Non-pigmented ciliary epithelial cell (primary cell): ENCODE results near the gene STAG3.
A peak's percentile ranks its signal among the peaks of the same experiment; 100 is the strongest.
"Not testable (repeated sequence)": the region's sequence is repeated elsewhere in the genome, so short reads cannot be mapped to it uniquely, and the experiment has no call there.

Experiments used
- DNase-seq: peaks from one replicate; pipeline ENCODE4 v3.0.0-alpha.2; 2010; ENCODE audit warnings: low read depth

STAG3 gene

DNA sequence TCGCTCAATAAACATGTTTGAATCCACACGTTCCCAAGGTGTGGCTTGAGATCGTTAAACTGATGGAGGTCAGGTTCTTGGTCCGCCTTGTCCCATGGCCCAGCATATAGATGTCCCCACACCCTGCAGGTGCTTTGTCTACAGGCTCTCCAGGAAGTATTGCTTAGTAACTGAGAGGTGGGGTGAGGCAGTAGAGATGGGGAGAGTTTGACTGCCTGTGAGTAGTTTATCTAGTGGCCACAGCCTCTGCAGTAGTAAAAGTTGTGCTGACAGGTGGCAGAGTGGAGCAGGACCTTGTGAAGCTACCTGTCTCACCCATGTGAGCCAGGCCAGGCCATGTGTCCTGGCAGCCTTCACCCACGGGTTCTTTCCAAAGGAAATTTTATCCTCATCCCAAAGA is 36.6 kb downstream of the STAG3 start:
- DNase-seq: not testable (repeated sequence)

DNA sequence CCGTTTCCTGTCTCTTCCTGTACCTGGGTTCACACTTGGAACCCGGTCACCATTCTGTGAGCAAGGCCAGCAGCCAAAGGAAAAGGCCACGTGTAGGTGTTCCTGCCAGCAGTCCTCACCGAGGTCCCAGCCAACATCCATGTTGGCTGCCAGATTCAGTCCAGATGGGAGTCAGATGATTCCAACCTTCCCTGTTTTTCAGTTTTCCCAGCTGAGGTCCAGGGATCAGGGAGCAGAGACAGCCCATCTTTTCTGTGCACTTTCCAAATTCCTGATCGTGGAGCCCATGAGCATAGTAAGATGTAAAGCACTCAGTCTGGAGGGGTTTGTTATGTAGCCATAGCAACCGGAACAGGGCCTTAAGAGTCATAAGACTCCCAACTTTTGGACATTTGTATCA is 38.2 kb downstream of the STAG3 start:
- DNase-seq: no peak

DNA sequence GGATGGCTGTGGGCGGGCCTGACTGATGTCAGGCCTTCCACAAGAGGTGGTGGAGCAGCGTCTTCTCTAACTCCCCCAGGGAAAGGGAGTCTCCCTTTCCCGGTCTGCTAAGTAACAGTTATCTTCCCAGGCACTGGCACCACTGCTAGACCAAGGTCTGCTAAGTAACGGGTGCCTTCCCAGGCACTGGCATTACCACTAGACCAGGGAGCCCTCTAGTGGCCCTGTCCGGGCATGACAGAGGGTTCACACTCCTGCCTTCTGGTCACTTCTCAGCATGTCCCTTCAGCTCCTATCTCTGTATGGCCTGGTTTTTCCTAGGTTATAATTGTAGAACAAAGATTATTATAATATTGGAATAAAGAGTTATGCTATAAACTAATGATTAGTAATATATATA is 40.2 kb downstream of the STAG3 start:
- DNase-seq: not testable (repeated sequence)

DNA sequence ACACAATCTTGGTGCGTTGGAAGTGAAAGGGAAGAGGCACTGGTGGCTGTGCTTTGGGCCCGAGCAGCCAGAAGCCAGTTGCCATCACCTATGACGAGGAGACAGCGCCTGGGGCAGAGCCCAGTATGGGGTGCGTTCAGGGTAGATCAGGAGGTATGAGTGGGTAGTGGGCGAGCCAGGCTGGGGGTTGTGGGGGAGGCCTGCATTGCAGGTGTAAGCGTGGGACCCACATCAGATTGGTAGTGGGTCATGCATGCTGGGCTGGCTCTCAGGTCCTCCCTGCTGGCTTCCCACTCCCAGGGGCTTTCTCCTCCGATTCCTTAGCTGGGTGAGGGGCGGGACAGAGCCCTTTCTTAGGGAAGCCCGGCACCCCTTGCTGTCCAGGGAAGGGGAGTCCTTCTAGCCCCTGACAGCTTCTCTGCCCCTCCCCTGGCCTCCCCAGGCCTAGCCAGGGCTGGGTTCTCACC is 41.6 kb downstream of the STAG3 start:
- no peak for DNase-seq

DNA sequence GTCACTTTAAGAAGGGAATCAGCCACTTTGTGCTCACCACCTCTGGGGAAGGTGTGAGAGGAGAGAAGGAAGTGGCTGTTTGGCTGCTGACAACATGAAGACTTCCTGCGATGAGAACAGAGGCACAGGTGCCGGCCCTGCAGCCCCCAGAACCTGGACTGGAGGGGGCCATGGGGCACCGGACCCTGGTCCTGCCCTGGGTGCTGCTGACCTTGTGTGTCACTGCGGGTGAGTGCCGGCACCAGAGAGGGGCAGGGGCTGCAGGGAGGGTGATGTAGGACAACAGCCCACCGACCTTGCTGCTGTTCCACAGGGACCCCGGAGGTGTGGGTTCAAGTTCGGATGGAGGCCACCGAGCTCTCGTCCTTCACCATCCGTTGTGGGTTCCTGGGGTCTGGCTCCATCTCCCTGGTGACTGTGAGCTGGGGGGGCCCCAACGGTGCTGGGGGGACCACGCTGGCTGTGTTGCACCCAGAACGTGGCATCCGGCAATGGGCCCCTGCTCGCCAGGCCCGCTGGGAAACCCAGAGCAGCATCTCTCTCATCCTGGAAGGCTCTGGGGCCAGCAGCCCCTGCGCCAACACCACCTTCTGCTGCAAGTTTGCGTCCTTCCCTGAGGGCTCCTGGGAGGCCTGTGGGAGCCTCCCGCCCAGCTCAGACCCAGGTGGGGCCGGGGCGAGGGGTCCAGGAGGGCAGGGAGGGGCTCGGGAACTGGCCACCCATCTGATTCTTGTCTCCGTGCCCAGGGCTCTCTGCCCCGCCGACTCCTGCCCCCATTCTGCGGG is 42.3 kb downstream of the STAG3 start, which contains the start of gene PVRIG:
Gene PVRIG, plus strand, starts transcription at position 149 of the 785 bp plus-strand sequence. Its CDS starts 22 bp downstream, at position 171.
- not testable (repeated sequence) for DNase-seq

DNA sequence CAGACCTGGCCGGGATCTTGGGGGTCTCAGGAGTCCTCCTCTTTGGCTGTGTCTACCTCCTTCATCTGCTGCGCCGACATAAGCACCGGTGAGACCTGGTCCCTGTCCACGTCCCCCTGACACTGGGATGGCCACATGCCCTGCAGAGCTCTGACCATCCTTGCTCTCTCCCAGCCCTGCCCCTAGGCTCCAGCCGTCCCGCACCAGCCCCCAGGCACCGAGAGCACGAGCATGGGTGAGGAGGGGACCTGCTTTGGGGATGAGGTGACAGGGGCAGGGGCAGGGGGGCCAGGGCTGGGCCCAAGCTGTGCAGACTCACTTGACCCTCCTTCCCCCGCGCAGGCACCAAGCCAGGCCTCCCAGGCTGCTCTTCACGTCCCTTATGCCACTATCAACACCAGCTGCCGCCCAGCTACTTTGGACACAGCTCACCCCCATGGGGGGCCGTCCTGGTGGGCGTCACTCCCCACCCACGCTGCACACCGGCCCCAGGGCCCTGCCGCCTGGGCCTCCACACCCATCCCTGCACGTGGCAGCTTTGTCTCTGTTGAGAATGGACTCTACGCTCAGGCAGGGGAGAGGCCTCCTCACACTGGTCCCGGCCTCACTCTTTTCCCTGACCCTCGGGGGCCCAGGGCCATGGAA is 43.0 kb downstream of the STAG3 start:
- no peak for DNase-seq

DNA sequence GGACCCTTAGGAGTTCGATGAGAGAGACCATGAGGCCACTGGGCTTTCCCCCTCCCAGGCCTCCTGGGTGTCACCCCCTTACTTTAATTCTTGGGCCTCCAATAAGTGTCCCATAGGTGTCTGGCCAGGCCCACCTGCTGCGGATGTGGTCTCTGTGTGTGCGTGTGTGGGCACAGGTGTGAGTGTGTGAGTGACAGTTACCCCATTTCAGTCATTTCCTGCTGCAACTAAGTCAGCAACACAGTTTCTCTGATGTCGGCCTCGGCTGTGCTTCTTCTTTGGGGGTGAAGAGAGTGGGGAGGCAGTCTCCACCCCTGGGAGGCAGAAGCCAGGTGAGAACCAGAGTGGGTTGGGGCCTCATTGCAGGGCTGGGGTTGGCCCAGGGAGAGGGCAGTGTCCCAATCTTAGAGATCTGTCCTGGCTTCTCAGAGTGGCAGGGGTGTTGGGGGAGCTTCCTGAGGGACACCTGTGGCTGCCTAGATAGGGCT is 43.6 kb downstream of the STAG3 start:
- DNase-seq: no peak

DNA sequence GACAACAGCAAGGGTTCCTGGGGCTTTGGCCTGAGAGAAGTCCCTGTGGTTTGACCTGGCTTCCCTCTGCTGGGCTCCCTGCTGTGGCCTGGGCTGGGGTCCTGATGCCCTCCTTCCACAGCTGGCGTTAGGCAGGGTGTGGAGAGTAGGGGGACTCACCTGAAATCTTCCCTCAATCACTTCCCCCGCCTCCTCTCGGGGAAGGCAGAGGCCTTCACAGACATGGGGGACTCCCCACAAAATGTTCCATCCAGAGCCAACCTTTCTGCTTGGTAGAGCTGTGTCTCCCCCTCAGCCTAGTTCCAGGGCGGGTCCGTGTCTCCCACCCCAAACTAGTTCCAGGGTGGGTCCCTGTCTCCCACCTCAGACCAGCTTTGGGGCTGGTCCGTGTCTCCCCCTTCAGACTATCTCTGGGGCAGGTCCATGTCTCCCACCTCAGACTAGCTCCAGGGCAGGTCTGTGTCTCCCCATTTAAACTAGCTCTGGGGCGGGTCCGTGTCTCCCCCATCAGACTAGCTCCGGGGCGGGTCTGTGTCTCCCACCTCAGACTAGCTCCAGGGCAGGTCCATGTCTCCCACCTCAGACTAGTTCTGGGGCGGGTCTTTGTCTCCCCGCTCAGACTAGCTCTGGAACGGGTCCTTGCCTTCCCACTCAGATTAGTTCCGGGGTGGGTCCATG is 44.2 kb downstream of the STAG3 start:
- DNase-seq: no peak

DNA sequence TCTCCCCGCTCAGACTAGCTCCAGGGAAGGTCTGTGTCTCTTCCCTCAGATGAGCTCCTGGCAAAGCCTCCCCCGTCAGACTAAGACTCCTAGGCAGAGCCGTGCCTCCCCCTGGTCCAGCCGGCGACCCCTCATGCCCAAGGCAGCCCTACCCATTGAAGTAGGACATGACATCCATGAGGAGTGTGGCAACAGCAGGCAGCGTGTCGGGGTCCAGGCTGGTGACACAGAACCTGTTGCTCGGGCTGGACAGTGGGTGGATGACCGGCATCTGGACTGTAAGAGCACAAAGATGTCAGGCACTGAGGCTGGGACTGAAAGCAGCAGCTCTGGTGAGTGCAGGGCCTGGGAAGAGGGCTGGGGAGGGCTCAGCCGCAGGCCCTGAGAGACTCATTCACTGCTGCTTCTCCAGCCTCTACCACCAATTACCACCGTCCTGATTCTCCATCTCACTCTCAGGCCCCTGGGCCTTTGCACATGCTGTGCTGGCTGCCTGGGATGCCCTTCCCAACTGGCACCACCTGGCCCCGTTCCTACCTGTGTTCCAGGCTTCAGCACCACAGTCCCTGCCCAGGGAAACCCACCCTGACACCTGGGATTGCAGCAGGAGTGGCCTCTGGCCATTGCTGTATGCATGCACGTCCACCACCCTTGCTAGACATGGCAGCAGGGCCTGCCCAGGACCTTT is 44.9 kb downstream of the STAG3 start:
- DNase-seq: no peak

DNA sequence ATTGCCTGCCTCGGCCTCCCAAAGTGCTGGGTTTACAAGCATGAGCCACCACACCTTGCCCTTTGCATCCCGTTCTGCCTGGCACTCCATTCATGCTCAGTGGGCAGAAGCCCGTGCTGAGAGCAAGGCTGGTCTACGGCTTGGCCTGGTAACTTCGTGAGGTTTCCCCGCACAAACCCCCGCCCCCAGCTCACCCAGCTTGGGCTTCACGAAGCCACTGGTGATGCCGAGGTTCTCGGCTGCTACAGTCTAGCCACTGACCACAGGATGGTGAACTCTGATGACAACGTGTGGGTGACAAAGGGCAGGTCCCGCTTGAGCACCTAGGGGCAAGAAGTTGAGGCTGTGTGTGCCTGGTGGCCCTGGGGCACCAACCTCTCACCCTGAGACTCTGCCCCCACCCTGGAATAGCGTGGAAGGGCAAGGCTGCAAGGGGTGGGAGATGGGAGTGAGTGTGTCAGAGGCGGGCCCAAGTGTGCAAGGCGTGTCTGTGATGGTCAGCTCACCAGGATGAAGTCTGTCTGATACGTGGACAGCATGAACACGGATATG is 45.7 kb downstream of the STAG3 start:
- not testable (repeated sequence) for DNase-seq

DNA sequence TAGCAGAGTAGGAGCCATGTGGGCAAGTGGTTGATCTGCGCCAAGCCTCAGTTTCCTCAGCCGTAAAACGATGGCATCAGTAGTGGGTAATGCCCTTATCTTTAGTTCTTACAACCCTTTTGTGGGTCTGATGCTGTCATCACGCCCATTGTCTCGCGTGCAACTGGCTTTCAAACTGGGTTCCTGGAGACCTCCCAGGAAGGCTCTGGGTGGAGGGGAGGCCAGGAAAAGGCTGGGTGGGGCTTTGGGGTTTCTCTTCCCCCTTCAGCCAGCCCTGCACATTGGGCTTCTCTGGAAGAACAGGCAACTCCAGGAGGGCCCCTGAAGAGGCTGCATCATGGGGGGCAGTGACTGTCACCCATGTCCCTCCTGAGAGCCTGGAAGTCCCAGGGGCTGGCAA is 47.2 kb downstream of the STAG3 start:
- DNase-seq: not testable (repeated sequence)

DNA sequence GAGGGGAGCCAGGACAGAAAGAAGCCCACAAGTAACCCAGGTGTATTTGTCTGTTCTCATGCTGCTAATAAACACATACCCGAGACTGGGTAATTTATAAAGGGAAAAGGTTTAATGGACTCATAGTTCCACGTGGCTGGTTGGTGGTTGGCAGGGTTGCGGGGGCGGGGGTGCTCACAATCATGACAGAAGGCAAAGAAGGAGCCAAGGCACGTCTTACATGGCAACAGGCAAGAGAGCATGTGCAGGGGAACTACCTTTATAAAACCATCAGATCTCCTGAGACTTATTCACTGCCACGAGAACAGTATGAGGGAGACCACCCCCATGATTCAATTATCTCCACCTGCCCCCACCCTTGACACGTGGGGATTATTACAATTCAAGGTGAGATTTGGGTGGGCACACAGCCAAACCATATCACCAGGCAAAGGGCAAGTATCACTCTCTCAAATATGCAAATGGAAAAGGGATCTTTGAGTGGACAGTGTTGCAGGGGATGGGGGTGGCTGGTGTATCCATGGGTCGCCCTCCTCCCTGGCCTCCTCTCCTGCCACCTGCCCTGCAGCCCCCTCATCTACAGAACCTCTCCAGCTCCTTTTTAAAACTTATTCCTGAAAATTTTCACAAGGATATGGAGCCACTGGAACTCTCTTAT is 57.1 kb downstream of the STAG3 start:
- DNase-seq: not testable (repeated sequence)

DNA sequence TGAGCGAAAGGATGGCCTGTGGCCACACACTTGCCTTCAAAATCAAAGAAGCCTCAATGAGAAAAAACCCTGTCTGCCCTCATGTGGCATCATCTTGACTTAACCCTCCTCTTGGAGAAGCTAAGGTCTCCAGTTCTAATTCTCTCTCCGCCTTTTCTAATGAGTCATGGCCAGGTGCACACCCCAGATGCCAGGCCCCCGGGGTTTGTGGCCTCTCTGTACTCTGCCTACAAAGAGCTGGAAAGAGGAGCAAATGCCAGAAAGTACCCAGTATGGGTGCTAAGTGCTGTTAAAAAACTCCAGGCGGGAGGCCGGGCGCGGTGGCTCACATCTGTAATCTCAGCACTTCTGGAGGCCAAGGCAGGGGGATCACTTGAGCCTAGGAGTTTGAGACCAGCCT is 62.3 kb downstream of the STAG3 start:
- DNase-seq: not testable (repeated sequence)

DNA sequence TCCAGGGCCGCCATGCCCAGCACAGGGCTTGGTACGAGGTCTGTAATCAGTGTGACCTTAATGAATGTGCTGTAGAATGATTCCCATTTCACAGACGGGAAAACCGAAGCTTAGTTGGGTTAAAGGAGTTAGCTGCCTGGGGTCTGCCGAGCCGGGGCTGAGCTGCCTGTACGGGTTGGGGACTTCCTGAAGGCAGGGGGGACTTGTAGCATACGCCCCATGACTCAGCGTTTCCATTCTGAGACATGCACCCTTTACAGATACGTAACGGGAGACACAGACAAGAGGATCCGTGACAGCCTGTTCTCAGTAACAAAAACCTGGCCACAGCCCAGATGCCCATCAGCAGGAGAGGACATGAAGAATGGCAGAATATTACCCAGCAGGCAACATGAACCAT is 65.7 kb downstream of the STAG3 start:
- DNase-seq: not testable (repeated sequence)

DNA sequence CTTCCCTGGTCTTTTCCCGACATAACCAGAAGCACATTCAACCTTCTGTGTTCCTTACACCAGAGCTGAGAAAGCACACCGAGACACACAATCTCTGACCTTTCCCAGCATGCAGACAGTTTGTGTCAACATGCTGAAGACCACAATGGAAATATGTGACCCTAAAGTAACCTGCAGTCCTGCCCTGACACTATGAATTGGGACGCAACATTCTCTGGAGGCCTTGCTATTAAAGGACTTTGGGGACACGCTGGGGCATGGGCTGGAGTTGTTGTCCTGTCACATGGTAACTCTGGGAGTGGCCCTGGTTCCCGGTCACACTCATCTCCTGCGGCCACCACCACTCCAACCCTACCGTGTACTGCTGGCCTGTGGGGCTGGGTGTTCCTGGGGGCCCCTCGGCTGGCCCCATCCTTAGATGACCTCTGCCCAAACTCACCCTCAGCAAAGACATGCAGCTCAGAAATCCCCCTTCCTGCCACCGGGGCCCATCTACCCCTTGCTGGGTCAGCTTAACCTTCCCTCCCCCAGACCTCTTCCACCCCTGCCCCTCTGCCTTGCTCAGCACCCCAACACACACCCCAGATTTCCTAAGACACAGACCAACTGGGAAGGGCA is 67.4 kb downstream of the STAG3 start:
- DNase-seq: not testable (repeated sequence)

DNA sequence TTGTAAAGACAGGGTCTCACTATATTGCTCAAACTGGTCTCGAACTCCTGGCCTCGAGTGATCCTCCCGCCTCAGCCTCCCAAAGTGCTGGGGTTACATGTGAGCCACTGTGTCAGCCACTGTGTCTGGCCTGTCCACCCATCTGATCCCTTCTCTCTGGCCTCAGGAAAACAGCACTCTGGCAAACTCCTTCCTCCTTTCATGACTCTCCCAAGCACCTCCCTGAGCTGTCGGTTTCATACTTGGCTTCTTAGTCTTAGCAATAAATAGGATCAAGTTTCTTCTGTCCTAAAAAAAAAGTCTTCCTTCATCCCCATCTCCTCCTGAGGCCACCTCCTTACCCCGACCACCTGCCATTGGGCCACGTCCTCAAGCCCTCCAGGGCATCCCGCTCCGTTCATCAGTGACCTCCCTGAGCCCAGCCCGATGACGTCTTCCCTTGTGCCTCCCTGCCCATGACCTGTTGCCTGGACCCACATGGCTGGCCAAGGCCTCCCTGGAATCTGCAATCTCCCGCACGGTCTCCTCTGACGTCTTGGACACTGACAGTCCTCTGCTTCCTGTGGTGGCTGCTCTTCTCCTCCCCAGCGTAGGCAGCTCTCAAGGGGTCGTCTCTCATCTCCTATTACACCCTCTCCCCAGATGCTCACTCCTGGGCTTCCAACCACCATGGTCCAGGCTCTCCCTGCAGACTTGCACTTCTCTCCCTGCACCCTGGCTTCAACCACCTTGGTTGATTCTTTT is 68.6 kb downstream of the STAG3 start:
- not testable (repeated sequence) for DNase-seq

DNA sequence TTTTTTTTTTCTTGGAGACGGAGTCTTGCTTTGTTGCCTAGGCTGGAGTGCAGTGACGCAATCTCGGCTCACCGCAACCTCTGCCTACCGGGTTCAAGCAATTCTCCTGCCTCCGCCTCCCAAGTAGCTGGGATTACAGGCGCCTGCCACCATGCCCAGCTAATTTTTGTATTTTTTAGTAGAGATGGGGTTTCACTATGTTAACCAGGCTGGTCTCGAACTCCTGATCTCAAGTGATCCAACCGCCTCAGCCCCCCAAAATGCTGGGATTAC is 69.1 kb downstream of the STAG3 start:
- DNase-seq: not testable (repeated sequence)

DNA sequence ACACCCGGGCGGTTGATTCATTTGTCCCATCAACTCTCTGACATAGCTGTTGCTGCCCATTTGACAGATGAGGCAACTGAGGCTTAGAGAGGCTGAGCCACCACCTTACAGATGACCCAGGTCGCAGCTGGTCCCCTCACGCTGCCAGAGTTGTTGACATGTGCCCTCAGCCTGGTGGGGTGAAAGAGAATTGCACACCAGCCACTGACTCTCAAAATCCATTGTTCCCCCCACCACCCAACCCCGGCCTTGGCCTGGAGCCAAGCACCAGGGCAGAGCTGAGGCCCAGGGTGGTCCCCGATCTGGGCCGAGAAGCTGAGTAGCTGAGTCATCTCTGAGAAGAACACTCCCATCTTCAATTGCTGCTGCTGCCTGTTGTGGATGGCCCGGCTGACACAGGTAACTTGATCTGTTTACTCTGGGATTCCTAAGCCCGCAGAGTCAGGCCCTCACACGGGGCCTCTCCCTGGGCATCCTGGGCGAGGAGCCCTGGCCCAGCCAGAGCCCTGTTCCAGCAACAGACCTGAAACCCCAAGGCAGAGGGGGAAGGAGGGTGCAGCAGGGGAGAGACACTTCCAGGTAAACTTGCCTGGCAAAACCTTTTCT is 69.5 kb downstream of the STAG3 start:
- peak; percentile 22 for DNase-seq

DNA sequence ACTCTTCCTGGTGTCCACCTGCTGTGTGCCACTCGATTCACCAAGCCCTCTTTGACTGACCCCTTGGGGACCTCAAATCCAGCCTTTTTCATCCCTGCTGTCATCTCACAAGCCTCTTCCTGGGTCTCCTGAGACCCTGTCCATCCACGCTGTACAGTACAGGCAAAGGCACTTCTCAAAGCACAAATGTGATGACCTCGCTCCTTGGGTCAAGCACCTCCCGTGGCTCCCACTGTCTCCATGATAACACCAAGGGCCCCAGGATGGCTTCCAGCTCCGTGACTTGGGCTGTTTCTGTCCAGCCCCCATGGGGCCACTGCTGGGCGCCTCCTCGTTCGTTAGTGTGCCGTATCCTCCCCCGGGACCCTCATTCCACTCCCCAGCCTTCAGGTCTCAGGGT is 70.8 kb downstream of the STAG3 start:
- DNase-seq: no peak

DNA sequence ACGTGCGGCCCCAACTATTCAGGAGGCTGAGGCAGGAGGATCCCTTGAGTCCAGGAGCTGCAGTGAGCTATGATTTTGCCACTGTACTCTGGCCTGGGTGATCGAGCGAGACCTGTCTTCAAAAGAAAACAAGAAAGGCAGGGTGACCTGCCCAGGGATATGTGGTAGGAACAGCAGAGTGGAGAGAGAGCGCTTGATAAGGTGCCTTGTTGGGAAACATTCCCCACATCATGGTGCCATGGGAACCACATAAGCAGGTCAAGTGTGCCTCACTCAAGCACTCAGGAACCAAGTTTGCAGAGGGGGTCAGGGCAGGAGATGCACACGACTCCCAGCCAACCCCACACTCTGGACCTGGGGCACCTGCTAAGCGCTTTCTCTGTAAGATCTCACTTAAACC is 79.3 kb downstream of the STAG3 start:
- DNase-seq: no peak
